MCF 10A (cell line): ENCODE data around the gene TLCD3B. TPM values are rescaled to one million over a fixed set of nuclear protein-coding genes. Genes with fewer than 3 reads are reported as not detected.

Source experiments
- BruUV-seq: library from RNA; stranded (reverse); fragments of 400-500 nt; replicated peaks from 2 replicates; lab custom pipeline; 2021; lab: Mats Ljungman, UMichigan
- CTCF ChIA-PET: fragments of 300-600 bp; sonication (Branson Sonifier 250); formaldehyde crosslinking; extraction: SDS; loops from one replicate; lab custom pipeline; 2021; ENCODE audit warnings: antibody characterized with exemption, inconsistent platforms; lab: Yijun Ruan, JAX
- POLR2A ChIA-PET: fragments of 300-600, 350-650 bp; sonication (Branson Sonifier 250); formaldehyde crosslinking; extraction: SDS; loops from one replicate; lab custom pipeline; 2020; ENCODE audit warnings: antibody characterized with exemption, inconsistent platforms; lab: Yijun Ruan, JAX
- DNase-seq: peaks from one replicate; pipeline ENCODE4 v3.0.0-alpha.2; 2018; ENCODE audit not compliant: unreplicated experiment
- H3K27ac Mint-ChIP-seq: one replicate; pipeline ENCODE4 v1.8.0; 2022; ENCODE audit warnings: mild to moderate bottlenecking, low read depth, mixed read lengths; ENCODE audit not compliant: unreplicated experiment
- H3K27me3 Mint-ChIP-seq: one replicate; pipeline ENCODE4 v1.8.0; 2022; ENCODE audit warnings: mixed read lengths; ENCODE audit not compliant: insufficient read depth, unreplicated experiment
- H3K36me3 Mint-ChIP-seq: one replicate; pipeline ENCODE4 v1.8.0; 2022; ENCODE audit warnings: mild to moderate bottlenecking, moderate library complexity, mixed read lengths; ENCODE audit not compliant: insufficient read depth, unreplicated experiment
- H3K4me1 Mint-ChIP-seq: one replicate; pipeline ENCODE4 v1.8.0; 2022; ENCODE audit warnings: mixed read lengths; ENCODE audit not compliant: insufficient read depth, unreplicated experiment
- H3K4me3 Mint-ChIP-seq: one replicate; pipeline ENCODE4 v1.8.0; 2022; ENCODE audit warnings: mild to moderate bottlenecking, moderate library complexity, mixed read lengths; ENCODE audit not compliant: unreplicated experiment
- H3K9me3 Mint-ChIP-seq: one replicate; pipeline ENCODE4 v1.8.0; 2022; ENCODE audit warnings: mixed read lengths; ENCODE audit not compliant: unreplicated experiment
- intact Hi-C: fragments of 100-400 bp; cut with micrococcal nuclease; formaldehyde crosslinking; loops from 2 replicates; pipeline ENCODE4 v1.14.1; 2022
- total RNA-seq: library from RNA; stranded (reverse); gene quantifications from 2 replicates; pipeline ENCODE4 v1.2.3, GENCODE V29; 2022
- TF ChIP-seq, protein P1 (sequence below): fragments of 200-600 bp; IDR thresholded peaks from one replicate; pipeline ENCODE4 v1.8.0; 2022; ENCODE audit warnings: antibody characterized with exemption, mild to moderate bottlenecking; ENCODE audit not compliant: unreplicated experiment

The TLCD3B gene
- total RNA-seq, 1 experiment from 2014 or later = 0.21 TPM

DNA sequence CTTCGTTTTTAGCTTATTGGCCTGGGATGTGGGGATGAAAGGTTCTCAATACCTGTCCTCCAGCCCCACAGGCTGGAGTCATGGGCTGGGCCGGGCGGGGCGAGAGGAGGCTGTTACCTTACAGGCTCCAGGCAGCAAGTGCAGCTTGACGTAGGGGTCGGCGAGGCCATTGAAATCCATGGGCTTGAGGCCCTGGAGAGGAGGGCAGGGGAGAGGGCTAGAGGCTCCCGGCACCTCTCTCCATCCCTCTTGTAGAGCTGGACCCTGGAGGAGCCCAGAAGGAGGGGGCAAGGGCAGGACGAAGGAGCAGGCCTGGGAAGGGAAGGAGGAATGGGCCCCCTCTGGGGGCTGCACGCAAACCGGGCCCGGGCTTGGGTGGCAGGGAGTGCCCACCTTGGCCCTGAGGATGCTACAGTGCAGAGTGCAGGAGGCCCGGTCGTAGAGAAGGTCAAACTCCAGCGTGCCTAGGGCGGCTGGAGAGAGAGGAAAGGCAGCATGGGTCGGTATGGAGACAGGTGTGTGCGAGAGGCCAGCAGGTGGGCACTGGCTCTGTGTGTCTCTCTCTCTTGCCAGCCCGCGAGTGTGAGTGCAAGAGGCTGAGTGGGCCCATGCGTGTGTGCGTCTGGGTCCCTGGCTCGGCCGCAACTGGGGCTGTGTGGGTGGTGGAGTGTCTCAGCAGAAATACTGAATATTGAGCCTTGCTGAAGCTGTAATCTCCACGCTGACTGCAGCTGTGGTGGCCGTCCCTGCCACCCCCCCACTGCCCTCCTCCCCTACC is 21.8 kb downstream of the TLCD3B start:
- Mint-ChIP-seq H3K36me3 (no peaks in the 10 kb centered on the region), H3K4me1 (no peaks in the 10 kb centered on the region), H3K9me3 (no peaks in the 10 kb centered on the region), H3K27me3 (peaks cover 27% of the 10 kb centered on the region), H3K27ac (no peak overlapping the region), H3K4me3 (no peak overlapping the region)
- no peak for DNase-seq
- TF ChIP-seq, protein P1, sequence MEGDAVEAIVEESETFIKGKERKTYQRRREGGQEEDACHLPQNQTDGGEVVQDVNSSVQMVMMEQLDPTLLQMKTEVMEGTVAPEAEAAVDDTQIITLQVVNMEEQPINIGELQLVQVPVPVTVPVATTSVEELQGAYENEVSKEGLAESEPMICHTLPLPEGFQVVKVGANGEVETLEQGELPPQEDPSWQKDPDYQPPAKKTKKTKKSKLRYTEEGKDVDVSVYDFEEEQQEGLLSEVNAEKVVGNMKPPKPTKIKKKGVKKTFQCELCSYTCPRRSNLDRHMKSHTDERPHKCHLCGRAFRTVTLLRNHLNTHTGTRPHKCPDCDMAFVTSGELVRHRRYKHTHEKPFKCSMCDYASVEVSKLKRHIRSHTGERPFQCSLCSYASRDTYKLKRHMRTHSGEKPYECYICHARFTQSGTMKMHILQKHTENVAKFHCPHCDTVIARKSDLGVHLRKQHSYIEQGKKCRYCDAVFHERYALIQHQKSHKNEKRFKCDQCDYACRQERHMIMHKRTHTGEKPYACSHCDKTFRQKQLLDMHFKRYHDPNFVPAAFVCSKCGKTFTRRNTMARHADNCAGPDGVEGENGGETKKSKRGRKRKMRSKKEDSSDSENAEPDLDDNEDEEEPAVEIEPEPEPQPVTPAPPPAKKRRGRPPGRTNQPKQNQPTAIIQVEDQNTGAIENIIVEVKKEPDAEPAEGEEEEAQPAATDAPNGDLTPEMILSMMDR = no peak
- ChIA-PET CTCF (interaction anchor here (0.5 kb wide), 1 partner anchor 23 kb away, joined by 3 read pairs; no protein-coding TSS in a partner anchor), POLR2A (no interaction called here)
- no TSS peak for BruUV-seq
- intact Hi-C loops = no loop called here

DNA sequence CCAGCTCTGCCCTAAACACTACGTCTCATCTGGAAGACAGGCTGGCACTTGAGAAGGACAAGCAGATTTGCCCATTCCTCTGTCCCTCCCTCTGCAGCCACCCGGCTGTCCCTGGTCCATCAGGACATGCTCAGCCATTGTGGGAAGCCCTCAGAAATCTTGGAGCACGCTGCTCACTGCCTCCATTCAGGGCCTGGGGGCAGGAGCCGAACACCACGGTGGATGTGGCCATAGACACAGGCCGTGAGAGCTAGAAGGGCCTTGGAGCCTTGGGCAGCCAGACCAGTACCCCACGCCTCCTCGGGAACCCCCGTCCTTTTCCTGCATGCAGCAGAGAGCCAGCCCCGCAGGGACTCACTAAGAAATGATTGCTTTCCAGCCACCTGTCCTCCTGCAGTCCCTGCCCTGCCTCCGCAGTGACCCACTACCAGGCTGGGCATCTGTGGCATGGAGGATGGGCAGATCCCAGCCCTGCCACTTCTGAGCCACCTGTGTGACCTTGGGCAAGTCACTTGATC is 23.6 kb downstream of the TLCD3B start:
- TF ChIP-seq, protein P1 = no peak
- Mint-ChIP-seq H3K4me3 (no peak overlapping the region), H3K9me3 (no peaks in the 10 kb centered on the region), H3K27ac (no peak overlapping the region), H3K36me3 (no peaks in the 10 kb centered on the region), H3K27me3 (peaks cover 26% of the 10 kb centered on the region), H3K4me1 (no peaks in the 10 kb centered on the region)
- POLR2A ChIA-PET = interaction anchor here (0.7 to 1.1 kb wide), 2 partner anchors 34 to 64 kb away, joined by 3 to 4 read pairs; partner anchors contain the start of gene TAOK2
- CTCF ChIA-PET = interaction anchor here (0.6 kb wide), 1 partner anchor 15 kb away, joined by 4 read pairs; no protein-coding TSS in a partner anchor
- DNase-seq = no peak
- intact Hi-C loops = no loop called here
- no TSS peak for BruUV-seq

DNA sequence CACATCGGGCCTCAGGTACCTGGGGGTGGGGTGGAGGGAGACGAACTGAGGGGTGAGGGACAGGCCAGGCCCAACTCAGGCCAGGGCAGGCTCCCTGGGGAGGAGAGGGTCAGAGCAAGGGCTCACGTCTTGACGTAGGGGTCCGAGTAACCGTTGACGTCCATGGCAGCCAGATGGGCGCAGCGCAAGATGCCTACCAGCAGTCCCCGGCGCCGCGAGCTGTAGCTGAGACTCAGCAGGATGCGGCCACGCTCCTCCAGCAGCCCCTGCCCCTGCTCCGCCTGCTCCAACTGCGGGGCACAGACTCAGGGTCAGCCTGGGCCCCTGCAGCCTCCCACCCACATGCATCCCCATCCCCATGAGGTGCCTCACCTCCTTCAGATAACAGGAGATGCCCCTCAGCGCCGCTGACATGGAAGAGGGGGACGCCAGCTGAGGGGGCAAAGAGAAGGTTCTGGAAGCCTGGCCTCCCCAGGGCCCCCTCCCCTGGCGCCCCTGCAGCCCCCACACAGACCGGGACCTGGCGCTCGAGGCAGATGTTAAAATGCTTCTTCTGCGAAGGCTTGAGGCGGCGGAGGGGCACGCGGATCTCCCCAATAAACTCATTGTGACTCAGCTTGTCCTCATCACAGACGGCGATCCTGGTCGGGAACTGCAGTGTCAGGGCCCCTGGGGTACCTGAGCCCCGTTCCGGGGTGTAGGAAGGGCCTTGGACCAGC is 24.3 kb downstream of the TLCD3B start:
- H3K9me3 Mint-ChIP-seq = no peaks in the 10 kb centered on the region
- TF ChIP-seq, protein P1 = no peak
- ChIA-PET CTCF (interaction anchor here (0.6 kb wide), 1 partner anchor 17 kb away, joined by 3 read pairs; no protein-coding TSS in a partner anchor), POLR2A (interaction anchor here (0.7 to 2.5 kb wide), 5 partner anchors 10 to 63 kb away, joined by 3 to 9 read pairs (median 4); partner anchors contain the start of genes HIRIP3, INO80E and TAOK2)
- H3K4me1 Mint-ChIP-seq = no peaks in the 10 kb centered on the region
- intact Hi-C loops = no loop called here
- BruUV-seq = no TSS peak
- H3K4me3 Mint-ChIP-seq = no peak overlapping the region
- H3K27me3 Mint-ChIP-seq = peaks cover 20% of the 10 kb centered on the region
- DNase-seq = no peak
- peaks cover under 1% of the 10 kb centered on the region for H3K36me3 Mint-ChIP-seq
- no peak overlapping the region for H3K27ac Mint-ChIP-seq

DNA sequence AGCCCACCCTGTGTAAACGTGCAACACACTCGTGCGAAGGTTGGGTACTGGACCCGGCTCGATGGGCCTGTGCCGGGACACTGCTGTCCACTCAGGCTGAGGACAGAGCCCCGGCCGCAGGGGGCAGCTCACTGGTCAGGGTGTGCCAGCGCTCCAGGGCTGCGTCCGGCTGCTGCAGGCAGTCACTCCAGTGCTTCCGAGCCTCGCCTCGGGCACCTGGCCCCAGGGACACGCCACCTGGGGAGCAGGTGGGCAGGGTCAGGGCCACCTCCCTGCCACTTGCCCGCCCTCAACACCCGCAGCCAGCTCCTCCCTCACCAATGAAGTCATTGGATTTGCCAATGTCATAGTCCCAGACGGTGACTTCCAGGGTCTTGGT is 25.0 kb downstream of the TLCD3B start:
- no peak for DNase-seq
- Mint-ChIP-seq H3K9me3 (no peaks in the 10 kb centered on the region), H3K27me3 (peaks cover 12% of the 10 kb centered on the region), H3K27ac (no peak overlapping the region), H3K36me3 (peaks cover 8% of the 10 kb centered on the region), H3K4me1 (no peaks in the 10 kb centered on the region), H3K4me3 (no peak overlapping the region)
- ChIA-PET POLR2A (interaction anchor here (0.6 to 2.5 kb wide), 6 partner anchors 10 to 197 kb away, joined by 3 to 9 read pairs (median 4); partner anchors contain the start of genes HIRIP3, INO80E and TAOK2), CTCF (interaction anchor here (0.6 to 2.0 kb wide), 5 partner anchors 11 to 306 kb away, joined by 3 to 6 read pairs (median 3); no protein-coding TSS in a partner anchor)
- BruUV-seq = no TSS peak
- intact Hi-C loops = no loop called here
- TF ChIP-seq, protein P1 = no peak
